GM19193 (cell line): ENCODE results near the gene ADCY5.

Experiments used
- POLR2A ChIP-seq: IDR thresholded peaks from 4 replicates; pipeline ENCODE4 v1.6.1; 2011; ENCODE audit not compliant: insufficient read depth, insufficient read length; ENCODE audit errors: extremely low read depth

The ADCY5 gene

GRCh38 chr3:123392871-123393620 is 55.8 kb downstream of the ADCY5 start:
- no peak for TF ChIP-seq POLR2A

DNA sequence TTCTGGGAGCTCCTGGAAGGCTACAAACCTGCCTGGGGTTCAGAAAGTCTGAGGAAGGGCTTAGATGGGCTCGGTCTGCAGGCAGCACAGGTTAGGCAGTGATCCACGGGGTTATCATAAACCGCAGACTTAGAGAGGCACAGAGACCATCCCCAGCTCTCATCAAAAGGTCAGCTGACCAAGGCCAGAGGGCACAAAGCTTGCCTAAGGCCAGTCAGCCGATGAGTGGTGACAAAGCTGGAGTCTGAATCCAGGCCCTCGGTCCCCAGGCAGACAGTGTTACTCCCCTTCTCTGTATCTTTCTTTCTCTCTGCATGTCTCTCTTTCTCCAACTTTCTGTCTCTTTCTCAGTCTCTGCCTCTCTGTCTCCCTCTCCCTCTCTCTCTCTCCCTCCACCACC is 56.5 kb downstream of the ADCY5 start:
- TF ChIP-seq POLR2A: no peak

DNA sequence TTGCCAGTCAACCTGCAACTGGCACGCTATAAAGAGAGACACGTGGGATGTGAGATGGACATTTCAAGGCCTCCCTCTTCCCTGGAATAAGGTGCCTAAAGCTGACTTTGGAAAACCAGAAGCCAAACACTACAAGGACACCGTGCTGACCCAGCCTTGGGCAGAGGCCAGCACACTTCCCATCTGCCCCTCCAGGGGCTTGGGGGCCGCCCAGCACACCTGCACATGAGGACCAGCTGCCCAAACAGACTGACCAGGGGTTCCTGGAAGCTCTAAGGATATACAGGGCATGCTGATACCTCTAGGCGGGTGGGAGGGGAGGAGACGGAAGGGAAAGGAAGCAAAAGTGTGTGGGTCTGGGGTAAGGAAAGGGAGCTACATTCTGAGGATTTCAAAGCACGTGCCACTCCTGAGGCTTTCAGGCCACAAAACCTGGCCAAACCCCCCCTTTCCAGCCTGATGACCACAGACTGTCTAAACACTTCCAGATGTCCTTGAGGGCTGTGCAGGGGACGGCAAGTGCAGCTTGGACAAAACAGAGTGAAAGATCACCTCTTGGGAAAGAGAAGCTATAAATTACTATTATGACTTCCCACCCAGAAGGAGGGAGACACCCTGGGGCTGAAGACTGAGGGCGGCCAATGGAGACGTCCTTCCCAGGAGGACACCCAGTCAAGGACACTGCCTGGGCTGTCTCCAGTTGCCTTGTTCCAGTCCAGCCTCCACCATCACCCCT is 57.9 kb downstream of the ADCY5 start:
- no peak for TF ChIP-seq POLR2A

DNA sequence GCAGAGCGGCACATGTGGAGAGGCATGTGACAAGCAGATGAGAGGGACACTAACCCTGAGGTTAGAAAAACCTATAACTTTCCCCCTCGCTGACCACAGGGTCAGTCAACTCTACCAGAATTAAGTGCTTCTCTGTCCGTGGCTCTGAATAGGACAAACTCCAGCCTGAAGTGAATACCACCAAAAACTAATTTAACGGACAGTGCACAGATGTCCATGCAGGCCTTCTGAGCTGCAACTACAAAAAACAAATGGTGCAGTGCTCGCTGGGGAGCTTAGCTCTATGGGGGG is 59.3 kb downstream of the ADCY5 start:
- TF ChIP-seq POLR2A: no peak

DNA sequence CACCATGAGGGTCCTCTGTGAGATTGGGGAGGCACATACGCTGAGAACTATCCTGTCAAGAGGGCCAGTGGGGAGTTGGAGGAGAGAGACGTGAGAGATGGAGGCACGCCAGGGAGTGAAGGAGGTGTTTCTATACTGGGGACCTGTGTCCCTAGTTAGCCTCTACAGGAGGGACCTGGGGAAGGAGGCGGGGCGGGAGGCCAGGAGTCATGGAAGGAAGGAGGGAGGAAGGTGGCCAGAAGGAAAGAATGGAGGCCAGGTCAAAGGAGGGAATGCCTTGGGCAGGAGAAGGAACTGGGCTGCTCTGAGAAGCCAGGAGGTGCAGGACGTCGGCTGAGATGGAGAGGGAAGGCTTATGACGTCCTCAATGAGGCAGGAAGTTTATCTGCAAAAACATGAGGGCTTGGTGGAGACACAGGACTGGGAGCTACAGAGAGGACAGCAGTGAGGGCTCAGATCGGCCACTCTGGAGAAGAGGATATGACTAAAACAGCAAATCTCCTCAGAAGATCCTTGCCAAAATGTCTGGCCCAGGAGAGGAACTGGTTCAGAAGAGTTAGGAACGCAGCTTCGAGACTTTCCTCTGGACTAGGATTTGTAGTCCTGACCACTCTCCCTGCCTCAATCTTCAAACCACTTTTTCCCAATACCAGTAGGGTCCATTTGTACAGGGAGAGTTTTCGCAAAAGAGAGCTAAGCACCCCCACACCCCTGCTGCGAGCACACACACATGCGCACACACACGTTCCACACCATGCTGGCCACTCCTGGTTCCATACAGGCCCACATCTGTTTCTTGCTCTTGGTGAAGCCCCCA is 59.9 kb downstream of the ADCY5 start:
- no peak for TF ChIP-seq POLR2A

DNA sequence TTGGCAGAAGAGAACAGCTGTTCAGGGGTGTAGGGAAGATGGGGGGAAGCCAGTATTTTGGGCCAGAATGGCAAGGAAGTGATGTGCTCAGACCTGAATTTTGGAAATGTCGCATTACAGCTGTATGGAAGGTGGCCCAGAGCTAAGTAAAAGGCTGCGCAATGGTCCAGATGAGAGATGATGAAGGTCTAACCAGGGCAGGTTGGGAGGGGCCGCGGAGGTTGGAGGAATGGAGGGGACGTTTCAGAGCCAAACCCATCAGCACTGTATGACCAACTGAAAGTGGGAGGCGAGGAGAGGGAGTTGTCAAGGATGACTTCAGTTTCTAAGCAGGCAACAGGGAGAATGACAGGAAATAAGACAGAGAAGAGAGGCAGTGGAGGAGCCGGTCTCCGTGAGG is 60.8 kb downstream of the ADCY5 start:
- no peak for TF ChIP-seq POLR2A

GRCh38 chr3:123387532-123387931 is 61.4 kb downstream of the ADCY5 start:
- TF ChIP-seq POLR2A: no peak

DNA sequence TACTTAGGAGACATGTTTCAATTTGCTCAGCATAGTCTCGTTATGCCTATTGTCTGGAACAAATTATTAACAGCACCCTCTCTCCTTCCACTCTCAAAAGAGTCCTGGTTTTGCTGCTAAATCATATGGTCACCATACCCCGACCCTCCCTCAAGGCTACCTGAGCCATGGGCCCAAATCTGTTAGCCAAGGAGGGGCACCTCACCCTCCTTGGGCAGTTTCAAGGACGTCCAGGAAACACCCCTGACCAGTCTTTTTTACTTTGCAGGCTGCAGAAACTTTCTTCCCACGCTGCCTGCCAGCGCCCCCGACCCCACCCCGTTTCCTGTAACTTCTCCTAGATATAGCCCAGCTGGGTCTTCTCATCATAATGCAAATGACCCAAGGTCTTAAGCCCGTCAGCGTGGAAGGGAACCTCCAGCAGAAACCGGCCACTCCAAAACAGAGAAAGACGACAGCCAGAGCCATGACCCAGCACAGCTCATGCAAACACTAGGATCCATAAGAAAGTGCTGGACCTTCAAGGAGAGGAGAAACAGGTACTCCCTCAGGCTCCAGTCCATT is 62.3 kb downstream of the ADCY5 start:
- TF ChIP-seq POLR2A: no peak

GRCh38 chr3:123385981-123386380 is 62.9 kb downstream of the ADCY5 start:
- no peak for TF ChIP-seq POLR2A

- TF ChIP-seq POLR2A: no peak
Observed at GRCh38 chr3:123385499-123385898, 63.4 kb downstream of the ADCY5 start.

DNA sequence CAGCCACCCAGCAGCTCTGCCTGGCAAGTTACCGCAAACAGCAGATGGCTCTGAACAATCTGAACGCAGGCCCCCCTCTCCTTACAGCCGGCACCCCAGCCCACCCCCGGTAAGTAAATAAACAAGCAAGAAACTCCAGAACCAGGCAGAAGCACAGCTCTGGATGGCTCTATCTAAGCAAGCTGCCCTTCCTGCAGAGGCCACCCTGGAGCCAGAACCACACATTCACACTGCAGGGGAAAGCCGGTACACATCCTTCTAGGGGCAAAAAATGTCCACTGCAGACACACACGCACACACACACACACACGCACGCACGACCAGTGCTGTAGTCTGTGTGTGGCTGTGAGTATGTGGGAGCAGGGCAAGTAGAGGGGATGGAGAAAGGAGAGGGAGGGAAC is 63.9 kb downstream of the ADCY5 start:
- TF ChIP-seq POLR2A: no peak

- no peak for TF ChIP-seq POLR2A
Observed at GRCh38 chr3:123384256-123384655, 64.6 kb downstream of the ADCY5 start.

- TF ChIP-seq POLR2A: no peak
Observed at GRCh38 chr3:123383091-123384053, 65.5 kb downstream of the ADCY5 start.

DNA sequence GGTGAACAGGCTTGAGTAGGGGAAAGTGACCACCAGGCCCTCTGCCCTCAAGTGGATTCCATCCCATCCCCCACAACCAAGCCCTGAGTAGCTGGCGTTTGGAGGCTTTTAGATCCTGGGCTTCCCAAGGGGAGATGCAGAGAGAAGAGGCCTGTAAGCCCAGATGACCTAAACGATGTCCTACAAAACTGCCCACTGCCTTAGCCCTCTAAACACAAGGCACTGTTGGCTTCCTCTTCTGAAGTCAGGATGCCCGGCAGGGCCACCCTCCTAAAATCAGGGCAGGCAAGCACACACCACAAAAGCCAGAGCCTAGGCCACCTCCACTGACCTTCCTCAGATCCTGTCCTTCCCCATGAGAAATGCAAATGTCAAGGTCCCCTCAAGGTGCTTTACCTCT is 68.6 kb downstream of the ADCY5 start:
- no peak for TF ChIP-seq POLR2A
